A673 (cell line): Measurements from ENCODE around the gene MAPKAP1.

Source experiments
- CTCF ChIP-seq: fragments of 300-800, 200-600 bp; sonication (generic); conservative IDR thresholded peaks from 2 replicates; pipeline ENCODE4 v1.5.1; 2017; ENCODE audit warnings: low read depth, mild to moderate bottlenecking, antibody characterized with exemption, low read length, moderate library complexity, mixed read lengths
- EZH2 ChIP-seq: fragments of 200-600 bp; sonication (generic); IDR thresholded peaks from 2 replicates; pipeline ENCODE4 v1.6.1; 2017; ENCODE audit warnings: borderline replicate concordance, low read depth, mild to moderate bottlenecking, mixed read lengths, antibody characterized with exemption, low read length; ENCODE audit not compliant: poor library complexity, severe bottlenecking

DNA sequence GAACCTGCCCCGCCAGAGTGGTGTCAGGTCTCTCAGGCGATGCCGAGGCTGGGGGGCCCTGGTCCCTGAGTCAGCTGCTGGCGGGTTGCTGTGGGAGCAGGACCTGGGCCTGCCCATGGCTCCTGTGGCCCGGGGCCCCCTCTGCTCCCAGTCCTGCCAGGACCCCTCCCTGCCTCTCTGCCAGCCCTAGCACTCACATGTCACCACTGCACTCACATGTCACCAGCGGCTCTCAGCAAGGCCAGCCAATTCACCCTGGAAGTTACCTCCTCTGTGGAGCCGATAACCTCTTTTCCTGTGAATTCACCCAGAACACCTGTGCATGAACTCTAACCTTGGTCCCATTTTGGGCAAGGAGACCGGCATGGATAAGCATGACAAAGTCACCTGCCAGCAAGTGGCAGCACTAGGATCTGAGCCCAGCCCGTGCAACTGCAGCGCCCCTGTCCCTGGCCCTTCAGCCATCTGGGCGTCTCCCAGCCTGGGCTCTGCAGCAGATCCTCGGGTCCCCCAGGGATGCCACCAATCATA, 275.2 kb downstream of the MAPKAP1 start:
- TF ChIP-seq CTCF, result no peak
- TF ChIP-seq EZH2, result no peak
